HepG2 (cell line): Measurements from ENCODE around the gene EXOSC6. TPM values are rescaled to one million over a fixed set of nuclear protein-coding genes. Genes with fewer than 3 reads are reported as not detected.
A peak's percentile ranks its signal among the peaks of the same experiment; 100 is the strongest.

Experiments
- GPN1 ChIP-seq: sonication (generic); formaldehyde crosslinking; IDR thresholded peaks from 2 replicates; pipeline ENCODE4 v1.5.1; 2020; ENCODE audit warnings: missing genetic modification reagents, borderline replicate concordance
- JARID2 ChIP-seq: sonication (generic); formaldehyde crosslinking; IDR thresholded peaks from 2 replicates; pipeline ENCODE4 v1.8.1; 2023; ENCODE audit warnings: missing genetic modification reagents, inconsistent platforms; ENCODE audit not compliant: insufficient replicate concordance
- KLF6 ChIP-seq: IDR thresholded peaks from 2 replicates; pipeline ENCODE4 v1.8.0; 2016; ENCODE audit warnings: missing biosample characterization, missing genetic modification reagents
- RFXANK ChIP-seq: IDR thresholded peaks from 2 replicates; pipeline ENCODE4 v1.6.1; 2016
- SCMH1 ChIP-seq: sonication (generic); formaldehyde crosslinking; IDR thresholded peaks from 2 replicates; pipeline ENCODE4 v1.9.0; 2021; ENCODE audit warnings: missing genetic modification reagents, mild to moderate bottlenecking, borderline replicate concordance
- SNAI1 ChIP-seq: sonication (generic); formaldehyde crosslinking; IDR thresholded peaks from 2 replicates; pipeline ENCODE4 v1.5.0; 2020; ENCODE audit warnings: mild to moderate bottlenecking, missing genetic modification reagents, borderline replicate concordance
- STAG1 ChIP-seq: sonication (generic); formaldehyde crosslinking; IDR thresholded peaks from 2 replicates; pipeline ENCODE4 v1.4.0; 2020; ENCODE audit warnings: missing genetic modification reagents
- SYNCRIP ChIP-seq: fragments of 200-400 bp; formaldehyde crosslinking; IDR thresholded peaks from 2 replicates; pipeline ENCODE4 v1.6.1; 2018; ENCODE audit warnings: mild to moderate bottlenecking, low read depth, low read length; ENCODE audit not compliant: insufficient read depth
- ZNF232 ChIP-seq: sonication (generic); formaldehyde crosslinking; IDR thresholded peaks from 2 replicates; pipeline ENCODE4 v1.4.0; 2020; ENCODE audit warnings: missing genetic modification reagents, borderline replicate concordance
- ZNF678 ChIP-seq: sonication (generic); formaldehyde crosslinking; IDR thresholded peaks from 2 replicates; pipeline ENCODE4 v1.4.0; 2020; ENCODE audit warnings: mild to moderate bottlenecking, missing genetic modification reagents
- ZNF724P ChIP-seq: sonication (generic); formaldehyde crosslinking; IDR thresholded peaks from 2 replicates; pipeline ENCODE4 v1.8.0; 2022; ENCODE audit warnings: missing genetic modification reagents, borderline replicate concordance
- ZNF816 ChIP-seq: sonication (generic); formaldehyde crosslinking; IDR thresholded peaks from 2 replicates; pipeline ENCODE4 v1.8.0; 2022; ENCODE audit warnings: missing genetic modification reagents, mild to moderate bottlenecking, borderline replicate concordance
- polyA plus RNA-seq, 8 experiments: library from polyadenylated mRNA; depleted of rRNA in 3 of 8; stranded (reverse) in 7 of 8; unstranded in 1 of 8; fragments of >200 nt; fragmentation: Illumina TruSeq in 4 of 8; extraction: Trizol in 4 of 8; gene quantifications; 2 replicates each; pipeline versions ENCODE4 v1.2.1 to v1.2.3, GENCODE V29; 2011 to 2016; ENCODE audit warnings: low read depth in 4 of 8, missing spikeins in 1 of 8, mixed read lengths in 1 of 8; ENCODE audit not compliant: insufficient read depth in 1 of 8
- total RNA-seq, 5 experiments: library from RNA; depleted of rRNA; stranded (reverse); fragments of >200 nt; fragmentation: Illumina TruSeq; extraction: Trizol; gene quantifications; 2 replicates each; pipeline ENCODE4 v1.2.3, GENCODE V29; 2016; ENCODE audit warnings: low read depth in 1 of 5
- TF ChIP-seq, protein P1 (sequence below): sonication (generic); formaldehyde crosslinking; IDR thresholded peaks from 2 replicates; pipeline ENCODE4 v1.5.1; 2020; ENCODE audit warnings: missing genetic modification reagents, mild to moderate bottlenecking, borderline replicate concordance
- TF ChIP-seq, protein P2 (sequence below): sonication (generic); formaldehyde crosslinking; IDR thresholded peaks from 2 replicates; pipeline ENCODE4 v1.4.0; 2020; ENCODE audit warnings: missing genetic modification reagents, low read depth, mild to moderate bottlenecking, borderline replicate concordance
- TF ChIP-seq, protein P3 (sequence below): sonication (generic); formaldehyde crosslinking; IDR thresholded peaks from 2 replicates; pipeline ENCODE4 v1.5.1; 2020; ENCODE audit warnings: missing genetic modification reagents, mild to moderate bottlenecking, borderline replicate concordance
- TF ChIP-seq, protein P4 (sequence below): sonication (generic); formaldehyde crosslinking; IDR thresholded peaks from 2 replicates; pipeline ENCODE4 v1.5.1; 2020; ENCODE audit warnings: missing genetic modification reagents, mild to moderate bottlenecking, borderline replicate concordance
- TF ChIP-seq, protein P5 (sequence below): sonication (generic); formaldehyde crosslinking; IDR thresholded peaks from 2 replicates; pipeline ENCODE4 v1.5.1; 2020; ENCODE audit warnings: mild to moderate bottlenecking, missing genetic modification reagents, moderate library complexity

The EXOSC6 gene
- total and polyA plus RNA-seq, 2 of the 13 experiments (the other 11 are each of a cell fraction or from before 2014, with no cell fraction given): 13.1 to 39.9 TPM

DNA sequence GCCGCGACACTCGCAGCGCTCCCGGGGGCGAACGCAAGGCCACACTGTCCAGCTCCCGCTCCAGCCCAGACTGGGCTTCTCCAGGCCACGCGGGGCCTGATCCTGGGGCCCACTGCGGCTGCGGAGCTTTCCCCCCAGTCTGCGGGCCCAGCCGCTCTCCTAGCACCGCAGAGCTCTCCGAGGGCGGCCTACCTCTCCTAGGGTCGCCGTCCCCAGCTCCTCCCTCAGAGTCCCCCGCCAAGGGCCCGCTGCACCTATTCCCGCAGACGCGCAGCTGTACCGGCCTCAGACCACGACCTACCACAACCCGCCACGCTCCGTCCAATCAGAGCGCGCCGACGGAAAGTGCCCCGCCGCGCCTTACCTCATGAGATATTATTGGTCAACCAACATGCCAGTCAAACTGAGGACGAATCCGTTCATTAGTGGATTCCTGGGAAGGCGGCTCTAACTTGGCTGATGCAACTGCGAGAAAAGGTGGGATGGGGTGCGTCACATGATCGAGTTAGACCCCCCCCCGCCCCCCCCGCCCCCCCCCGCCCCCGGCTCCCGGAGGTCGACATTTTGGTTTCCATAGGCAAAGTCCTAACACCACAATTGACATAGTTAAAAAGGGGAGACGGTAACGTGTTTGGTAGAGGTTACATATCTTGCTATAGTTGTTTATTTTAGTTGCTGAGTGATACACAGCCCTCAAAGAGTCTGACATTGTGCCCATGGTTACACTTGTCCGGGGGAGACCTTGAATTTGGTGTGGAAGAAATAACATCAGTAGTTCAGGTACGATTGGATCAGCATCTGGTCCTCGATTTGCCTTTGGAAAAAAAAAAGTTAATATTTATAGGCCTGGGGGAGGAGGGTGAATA is 37.7 kb upstream of the EXOSC6 start, which contains the start of gene AARS1 (continued):
- TF ChIP-seq, protein P1, sequence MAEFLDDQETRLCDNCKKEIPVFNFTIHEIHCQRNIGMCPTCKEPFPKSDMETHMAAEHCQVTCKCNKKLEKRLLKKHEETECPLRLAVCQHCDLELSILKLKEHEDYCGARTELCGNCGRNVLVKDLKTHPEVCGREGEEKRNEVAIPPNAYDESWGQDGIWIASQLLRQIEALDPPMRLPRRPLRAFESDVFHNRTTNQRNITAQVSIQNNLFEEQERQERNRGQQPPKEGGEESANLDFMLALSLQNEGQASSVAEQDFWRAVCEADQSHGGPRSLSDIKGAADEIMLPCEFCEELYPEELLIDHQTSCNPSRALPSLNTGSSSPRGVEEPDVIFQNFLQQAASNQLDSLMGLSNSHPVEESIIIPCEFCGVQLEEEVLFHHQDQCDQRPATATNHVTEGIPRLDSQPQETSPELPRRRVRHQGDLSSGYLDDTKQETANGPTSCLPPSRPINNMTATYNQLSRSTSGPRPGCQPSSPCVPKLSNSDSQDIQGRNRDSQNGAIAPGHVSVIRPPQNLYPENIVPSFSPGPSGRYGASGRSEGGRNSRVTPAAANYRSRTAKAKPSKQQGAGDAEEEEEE (CRISPR knock-in tag): no peak
- TF ChIP-seq RFXANK (CRISPR knock-in tag): no peak
- TF ChIP-seq ZNF816 (CRISPR knock-in tag): 0 out of 2 replicates have a peak, but pooled peaks have one; percentile 53
- TF ChIP-seq KLF6: peak; percentile 98
- TF ChIP-seq GPN1 (CRISPR knock-in tag): no peak
- no peak for TF ChIP-seq SYNCRIP
- TF ChIP-seq JARID2: no peak
- TF ChIP-seq, protein P2, sequence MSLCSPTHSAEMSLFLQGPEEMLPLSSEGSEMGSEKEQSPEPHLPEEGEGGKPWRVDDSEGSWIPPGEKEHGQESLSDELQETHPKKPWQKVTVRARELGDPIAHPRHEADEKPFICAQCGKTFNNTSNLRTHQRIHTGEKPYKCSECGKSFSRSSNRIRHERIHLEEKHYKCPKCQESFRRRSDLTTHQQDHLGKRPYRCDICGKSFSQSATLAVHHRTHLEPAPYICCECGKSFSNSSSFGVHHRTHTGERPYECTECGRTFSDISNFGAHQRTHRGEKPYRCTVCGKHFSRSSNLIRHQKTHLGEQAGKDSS (CRISPR knock-in tag): 0 out of 2 replicates have a peak, but pooled peaks have one; percentile 59
- TF ChIP-seq, protein P3, sequence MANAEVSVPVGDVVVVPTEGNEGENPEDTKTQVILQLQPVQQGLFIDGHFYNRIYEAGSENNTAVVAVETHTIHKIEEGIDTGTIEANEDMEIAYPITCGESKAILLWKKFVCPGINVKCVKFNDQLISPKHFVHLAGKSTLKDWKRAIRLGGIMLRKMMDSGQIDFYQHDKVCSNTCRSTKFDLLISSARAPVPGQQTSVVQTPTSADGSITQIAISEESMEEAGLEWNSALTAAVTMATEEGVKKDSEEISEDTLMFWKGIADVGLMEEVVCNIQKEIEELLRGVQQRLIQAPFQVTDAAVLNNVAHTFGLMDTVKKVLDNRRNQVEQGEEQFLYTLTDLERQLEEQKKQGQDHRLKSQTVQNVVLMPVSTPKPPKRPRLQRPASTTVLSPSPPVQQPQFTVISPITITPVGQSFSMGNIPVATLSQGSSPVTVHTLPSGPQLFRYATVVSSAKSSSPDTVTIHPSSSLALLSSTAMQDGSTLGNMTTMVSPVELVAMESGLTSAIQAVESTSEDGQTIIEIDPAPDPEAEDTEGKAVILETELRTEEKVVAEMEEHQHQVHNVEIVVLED (CRISPR knock-in tag): peak; percentile 69; the same call in 1 of the 2 replicates
- no peak for TF ChIP-seq SCMH1
- peak; percentile 72; the same call in 1 of the 2 replicates for TF ChIP-seq ZNF678 (CRISPR knock-in tag)
- TF ChIP-seq, protein P4, sequence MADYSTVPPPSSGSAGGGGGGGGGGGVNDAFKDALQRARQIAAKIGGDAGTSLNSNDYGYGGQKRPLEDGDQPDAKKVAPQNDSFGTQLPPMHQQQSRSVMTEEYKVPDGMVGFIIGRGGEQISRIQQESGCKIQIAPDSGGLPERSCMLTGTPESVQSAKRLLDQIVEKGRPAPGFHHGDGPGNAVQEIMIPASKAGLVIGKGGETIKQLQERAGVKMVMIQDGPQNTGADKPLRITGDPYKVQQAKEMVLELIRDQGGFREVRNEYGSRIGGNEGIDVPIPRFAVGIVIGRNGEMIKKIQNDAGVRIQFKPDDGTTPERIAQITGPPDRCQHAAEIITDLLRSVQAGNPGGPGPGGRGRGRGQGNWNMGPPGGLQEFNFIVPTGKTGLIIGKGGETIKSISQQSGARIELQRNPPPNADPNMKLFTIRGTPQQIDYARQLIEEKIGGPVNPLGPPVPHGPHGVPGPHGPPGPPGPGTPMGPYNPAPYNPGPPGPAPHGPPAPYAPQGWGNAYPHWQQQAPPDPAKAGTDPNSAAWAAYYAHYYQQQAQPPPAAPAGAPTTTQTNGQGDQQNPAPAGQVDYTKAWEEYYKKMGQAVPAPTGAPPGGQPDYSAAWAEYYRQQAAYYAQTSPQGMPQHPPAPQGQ (CRISPR knock-in tag): no peak
- TF ChIP-seq, protein P5, sequence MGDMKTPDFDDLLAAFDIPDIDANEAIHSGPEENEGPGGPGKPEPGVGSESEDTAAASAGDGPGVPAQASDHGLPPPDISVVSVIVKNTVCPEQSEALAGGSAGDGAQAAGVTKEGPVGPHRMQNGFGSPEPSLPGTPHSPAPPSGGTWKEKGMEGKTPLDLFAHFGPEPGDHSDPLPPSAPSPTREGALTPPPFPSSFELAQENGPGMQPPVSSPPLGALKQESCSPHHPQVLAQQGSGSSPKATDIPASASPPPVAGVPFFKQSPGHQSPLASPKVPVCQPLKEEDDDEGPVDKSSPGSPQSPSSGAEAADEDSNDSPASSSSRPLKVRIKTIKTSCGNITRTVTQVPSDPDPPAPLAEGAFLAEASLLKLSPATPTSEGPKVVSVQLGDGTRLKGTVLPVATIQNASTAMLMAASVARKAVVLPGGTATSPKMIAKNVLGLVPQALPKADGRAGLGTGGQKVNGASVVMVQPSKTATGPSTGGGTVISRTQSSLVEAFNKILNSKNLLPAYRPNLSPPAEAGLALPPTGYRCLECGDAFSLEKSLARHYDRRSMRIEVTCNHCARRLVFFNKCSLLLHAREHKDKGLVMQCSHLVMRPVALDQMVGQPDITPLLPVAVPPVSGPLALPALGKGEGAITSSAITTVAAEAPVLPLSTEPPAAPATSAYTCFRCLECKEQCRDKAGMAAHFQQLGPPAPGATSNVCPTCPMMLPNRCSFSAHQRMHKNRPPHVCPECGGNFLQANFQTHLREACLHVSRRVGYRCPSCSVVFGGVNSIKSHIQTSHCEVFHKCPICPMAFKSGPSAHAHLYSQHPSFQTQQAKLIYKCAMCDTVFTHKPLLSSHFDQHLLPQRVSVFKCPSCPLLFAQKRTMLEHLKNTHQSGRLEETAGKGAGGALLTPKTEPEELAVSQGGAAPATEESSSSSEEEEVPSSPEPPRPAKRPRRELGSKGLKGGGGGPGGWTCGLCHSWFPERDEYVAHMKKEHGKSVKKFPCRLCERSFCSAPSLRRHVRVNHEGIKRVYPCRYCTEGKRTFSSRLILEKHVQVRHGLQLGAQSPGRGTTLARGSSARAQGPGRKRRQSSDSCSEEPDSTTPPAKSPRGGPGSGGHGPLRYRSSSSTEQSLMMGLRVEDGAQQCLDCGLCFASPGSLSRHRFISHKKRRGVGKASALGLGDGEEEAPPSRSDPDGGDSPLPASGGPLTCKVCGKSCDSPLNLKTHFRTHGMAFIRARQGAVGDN (CRISPR knock-in tag): peak; percentile 89
- no peak for TF ChIP-seq STAG1 (CRISPR knock-in tag)
- TF ChIP-seq SNAI1 (CRISPR knock-in tag): no peak
- peak; percentile 95 for TF ChIP-seq ZNF232 (CRISPR knock-in tag)
- TF ChIP-seq ZNF724P: peak; percentile 92; the same call in 1 of the 2 replicates
